Measurements from ENCODE around the gene ZBTB37. TPM values are rescaled to one million over a fixed set of nuclear protein-coding genes. Genes with fewer than 3 reads are reported as not detected.

ZBTB37 gene
- total RNA-seq, 1 experiment from 2014 or later: 12.0 TPM

DNA sequence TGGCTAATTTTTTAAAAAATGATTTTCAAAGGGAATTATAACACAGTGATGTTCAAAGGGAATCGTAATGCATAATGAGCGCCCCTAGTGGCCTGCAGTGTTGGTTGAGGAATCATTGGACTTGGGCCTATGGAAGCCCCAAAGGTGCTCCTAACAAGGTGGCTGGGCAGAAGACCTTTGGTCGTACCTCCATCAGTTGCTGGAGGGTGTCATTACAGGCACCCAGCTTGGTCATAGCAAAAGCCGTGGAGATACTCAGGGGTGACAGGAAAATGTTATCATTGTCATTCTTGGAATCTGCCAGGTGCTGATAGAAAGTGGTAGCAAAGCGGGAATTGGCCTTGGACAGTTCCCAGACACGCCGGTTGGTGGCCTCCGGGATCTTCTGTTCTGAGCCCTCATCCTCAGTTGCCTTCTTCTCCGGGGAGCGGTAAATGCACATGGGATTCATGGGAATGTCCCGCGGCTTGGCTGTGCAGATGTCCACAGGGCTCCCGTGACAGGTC lies 46.2 kb downstream of the ZBTB37 start:
- H2BK5ac ChIP-seq (ENCODE audit: insufficient read length, low read length): no peak overlapping the region
- no peak overlapping the region for H2BK20ac ChIP-seq (ENCODE audit: low read depth, low read length, poor library complexity, severe bottlenecking)
- no peak overlapping the region for H3K56ac ChIP-seq (ENCODE audit: insufficient read length, low read depth, low read length)
- H3K79me1 ChIP-seq (ENCODE audit: insufficient read depth, low read depth, low read length, poor library complexity, severe bottlenecking): no peaks in the 10 kb centered on the region
- peak; percentile 41 for DNase-seq
- no peaks in the 10 kb centered on the region for H3K27me3 ChIP-seq (ENCODE audit: insufficient read depth, low read length)
- TF ChIP-seq, protein P1, sequence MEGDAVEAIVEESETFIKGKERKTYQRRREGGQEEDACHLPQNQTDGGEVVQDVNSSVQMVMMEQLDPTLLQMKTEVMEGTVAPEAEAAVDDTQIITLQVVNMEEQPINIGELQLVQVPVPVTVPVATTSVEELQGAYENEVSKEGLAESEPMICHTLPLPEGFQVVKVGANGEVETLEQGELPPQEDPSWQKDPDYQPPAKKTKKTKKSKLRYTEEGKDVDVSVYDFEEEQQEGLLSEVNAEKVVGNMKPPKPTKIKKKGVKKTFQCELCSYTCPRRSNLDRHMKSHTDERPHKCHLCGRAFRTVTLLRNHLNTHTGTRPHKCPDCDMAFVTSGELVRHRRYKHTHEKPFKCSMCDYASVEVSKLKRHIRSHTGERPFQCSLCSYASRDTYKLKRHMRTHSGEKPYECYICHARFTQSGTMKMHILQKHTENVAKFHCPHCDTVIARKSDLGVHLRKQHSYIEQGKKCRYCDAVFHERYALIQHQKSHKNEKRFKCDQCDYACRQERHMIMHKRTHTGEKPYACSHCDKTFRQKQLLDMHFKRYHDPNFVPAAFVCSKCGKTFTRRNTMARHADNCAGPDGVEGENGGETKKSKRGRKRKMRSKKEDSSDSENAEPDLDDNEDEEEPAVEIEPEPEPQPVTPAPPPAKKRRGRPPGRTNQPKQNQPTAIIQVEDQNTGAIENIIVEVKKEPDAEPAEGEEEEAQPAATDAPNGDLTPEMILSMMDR (conservative IDR thresholded peaks at IDR 0.05): peak; percentile 89
- H2BK12ac ChIP-seq (ENCODE audit: insufficient read length, low read depth, low read length): no peak overlapping the region
- no peak overlapping the region for H2BK15ac ChIP-seq (ENCODE audit: low read depth, low read length)
- H3K27ac ChIP-seq (ENCODE audit: insufficient read length, low read depth, low read length): no peak overlapping the region
- H3K79me2 ChIP-seq (ENCODE audit: insufficient read depth, low read length): no peaks in the 10 kb centered on the region
- H3K27ac Mint-ChIP-seq: no peak overlapping the region
- no peak overlapping the region for H3K4ac ChIP-seq (ENCODE audit: low read depth, low read length)
- H3K9me3 ChIP-seq (ENCODE audit: control insufficient read depth, low read depth, low read length): no peaks in the 10 kb centered on the region
- H3K36me3 Mint-ChIP-seq (ENCODE audit: insufficient read depth in 1 of 3, low read depth in 3 of 3): no peaks in the 10 kb centered on the region
- no peak overlapping the region for H3K4me2 ChIP-seq (ENCODE audit: insufficient read depth, insufficient read length, low read length)
- no peak overlapping the region for H4K5ac ChIP-seq (ENCODE audit: insufficient read length, low read depth, low read length)
- peaks cover 3% of the 10 kb centered on the region; the same call in 1 of the 2 replicates for H3K27me3 Mint-ChIP-seq (ENCODE audit: low read depth)
- no peak overlapping the region for H2AK5ac ChIP-seq (ENCODE audit: insufficient read length, low read length)
- H3K14ac ChIP-seq (ENCODE audit: insufficient read depth, low read length): no peak overlapping the region
- no peaks in the 10 kb centered on the region for H3K23me2 ChIP-seq (ENCODE audit: insufficient read length, low read depth, low read length, poor library complexity, severe bottlenecking)
- no peaks in the 10 kb centered on the region for H3K4me1 Mint-ChIP-seq
- H3K4me1 ChIP-seq (ENCODE audit: insufficient read depth, low read length): no peaks in the 10 kb centered on the region
- H4K8ac ChIP-seq (replicated peaks; ENCODE audit: insufficient read length, low read depth, low read length): no peak overlapping the region
- no peak overlapping the region for H2BK120ac ChIP-seq (ENCODE audit: low read depth, low read length, poor library complexity, severe bottlenecking)
- no peak overlapping the region for H3K9ac ChIP-seq (ENCODE audit: extremely low read depth, insufficient read length, low read length)
- H4K91ac ChIP-seq (ENCODE audit: insufficient read length, low read depth, low read length): no peak overlapping the region
- H3K4me3 Mint-ChIP-seq: no peak overlapping the region
- no peak overlapping the region for H2AFZ ChIP-seq (ENCODE audit: low read length)
- no peak overlapping the region for H3K18ac ChIP-seq (ENCODE audit: insufficient read length, low read depth, low read length)
- H3K23ac ChIP-seq (ENCODE audit: insufficient read length, low read depth, low read length): no peak overlapping the region
- no peaks in the 10 kb centered on the region; a peak in 2 of 5 replicates for H3K9me3 Mint-ChIP-seq
- H4K20me1 ChIP-seq (ENCODE audit: control insufficient read depth, insufficient read depth, insufficient read length): no peaks in the 10 kb centered on the region
- H3T11ph ChIP-seq (ENCODE audit: low read length): no peak overlapping the region
- WGBS (ENCODE audit: extremely low coverage, insufficient read length, low lambda C conversion rate): no CpG with 5 or more reads among the region's 13 CpGs
